Naive thymus-derived CD4-positive, alpha-beta T cell (primary cell): ENCODE data around the gene TRIM9. TPM values are rescaled to one million over a fixed set of nuclear protein-coding genes. Genes with fewer than 3 reads are reported as not detected.

Experiments used
- ATAC-seq: fragments of 150-1000 bp; cut with Tn5 transposase; 2 replicates; pipeline ENCODE4 v1.10.0; 2021; ENCODE audit warnings: mild to moderate bottlenecking, moderate library complexity
- CTCF ChIA-PET: fragments of 350-600 bp; sonication (Branson Sonifier 250); formaldehyde crosslinking; loops from one replicate; lab custom pipeline; 2021; ENCODE audit warnings: antibody characterized with exemption; lab: Charles Lee
- POLR2A ChIA-PET: fragments of 350-600 bp; sonication (Branson Sonifier 250); formaldehyde crosslinking; loops from one replicate; lab custom pipeline; 2021; ENCODE audit warnings: antibody characterized with exemption, inconsistent platforms; lab: Charles Lee
- DNase-seq, 9 donors: peaks; one replicate each; pipeline versions ENCODE4 v3.0.0 to v3.0.0-alpha.2; 2020 to 2022; ENCODE audit warnings: mixed read lengths in 1 of 9
- H3K27ac ChIP-seq: one replicate; pipeline ENCODE4 v1.7.0; 2013; ENCODE audit warnings: mild to moderate bottlenecking, low read depth, low read length, moderate library complexity
- H3K27me3 ChIP-seq, 2 donors: one replicate each; pipeline ENCODE4 v1.7.0; 2013; ENCODE audit warnings: low read length in 2 of 2, mild to moderate bottlenecking in 2 of 2, moderate library complexity in 2 of 2; ENCODE audit not compliant: control insufficient read depth in 2 of 2, insufficient read depth in 2 of 2
- H3K36me3 ChIP-seq, 3 experiments: 1 replicate in 2 of 3; 2 replicates in 1 of 3; pipeline ENCODE4 v1.7.0; 2013; ENCODE audit warnings: low read length in 3 of 3, mild to moderate bottlenecking in 3 of 3, moderate library complexity in 1 of 3; ENCODE audit not compliant: insufficient read depth in 3 of 3, control insufficient read depth in 2 of 3
- H3K4me1 ChIP-seq, 2 donors: one replicate each; pipeline ENCODE4 v1.7.0; 2013; ENCODE audit warnings: low read length in 2 of 2, mild to moderate bottlenecking in 2 of 2, moderate library complexity in 1 of 2; ENCODE audit not compliant: control insufficient read depth in 2 of 2, insufficient read depth in 2 of 2
- H3K4me3 ChIP-seq: 2 replicates; pipeline ENCODE4 v1.7.0; 2013; ENCODE audit warnings: mild to moderate bottlenecking, low read length
- H3K9me3 ChIP-seq, 3 experiments: 1 replicate in 2 of 3; 2 replicates in 1 of 3; pipeline ENCODE4 v1.7.0; 2013; ENCODE audit warnings: low read length in 3 of 3; ENCODE audit not compliant: control insufficient read depth in 2 of 3
- H3K27ac Mint-ChIP-seq, 9 donors: one replicate each; pipeline ENCODE4 v1.8.0; 2020 to 2022; ENCODE audit warnings: mixed read lengths in 9 of 9, mild to moderate bottlenecking in 8 of 9, moderate library complexity in 5 of 9, inconsistent platforms in 2 of 9
- H3K27me3 Mint-ChIP-seq, 5 donors: one replicate each; pipeline ENCODE4 v1.8.0; 2021 to 2022; ENCODE audit warnings: mixed read lengths in 5 of 5, mild to moderate bottlenecking in 1 of 5
- H3K36me3 Mint-ChIP-seq, 5 donors: one replicate each; pipeline ENCODE4 v1.8.0; 2020 to 2022; ENCODE audit warnings: mixed read lengths in 5 of 5, mild to moderate bottlenecking in 3 of 5, inconsistent platforms in 1 of 5
- H3K4me1 Mint-ChIP-seq, 7 donors: one replicate each; pipeline ENCODE4 v1.8.0; 2020 to 2022; ENCODE audit warnings: mixed read lengths in 7 of 7, mild to moderate bottlenecking in 3 of 7, inconsistent platforms in 1 of 7
- H3K4me3 Mint-ChIP-seq, 10 donors: one replicate each; pipeline ENCODE4 v1.8.0; 2020 to 2022; ENCODE audit warnings: mild to moderate bottlenecking in 10 of 10, mixed read lengths in 10 of 10, moderate library complexity in 6 of 10, inconsistent platforms in 2 of 10
- H3K9me3 Mint-ChIP-seq, 11 donors: one replicate each; pipeline ENCODE4 v1.8.0; 2020 to 2022; ENCODE audit warnings: mixed read lengths in 11 of 11, mild to moderate bottlenecking in 4 of 11, inconsistent platforms in 1 of 11, moderate library complexity in 1 of 11
- intact Hi-C, 2 donors: fragments of 100-400 bp; cut with micrococcal nuclease; formaldehyde crosslinking; loops; one replicate each; pipeline ENCODE4 v1.15.1; 2023
- polyA plus RNA-seq, 2 donors: library from polyadenylated mRNA; unstranded; fragments of 300-500 nt; fragmentation: Illumina TruSeq; gene quantifications; one replicate each; pipeline ENCODE4 v1.2.3, GENCODE V29; 2021
- total RNA-seq, 6 experiments: library from RNA in 5 of 6; stranded (reverse) in 5 of 6; gene quantifications; 1 replicate in 5 of 6; 2 replicates in 1 of 6; pipeline ENCODE4 v1.2.3 and lab custom pipeline; 2021 to 2026

Gene TRIM9
- total and polyA plus RNA-seq, 7 experiments from 2014 or later, result 0.04 to 1.7 (median 0.37) TPM

- ChIA-PET POLR2A (no interaction called here), CTCF (no interaction called here)
- H3K4me1 ChIP-seq, result no peaks in the 10 kb centered on the region
Observed at GRCh38 chr14:50937325-50937724, 157.6 kb downstream of the TRIM9 start.

GRCh38 chr14:50936882-50937281 lies 158.0 kb downstream of the TRIM9 start:
- POLR2A ChIA-PET, result no interaction called here
- no peak overlapping the region for H3K27ac Mint-ChIP-seq
- Histone ChIP-seq H3K4me3 (no peak overlapping the region), H3K36me3 (no peaks in the 10 kb centered on the region), H3K9me3 (no peaks in the 10 kb centered on the region), H3K4me1 (no peaks in the 10 kb centered on the region), H3K27ac (no peak overlapping the region), H3K27me3 (peaks cover 0 to 2% of the 10 kb centered on the region in 2 donors)
- H3K27me3 Mint-ChIP-seq, result peaks cover 32 to 54% (median 35%) of the 10 kb centered on the region in 5 donors
- H3K9me3 Mint-ChIP-seq, result peaks cover 0 to 3% (median 0%) of the 10 kb centered on the region in 11 donors
- H3K4me3 Mint-ChIP-seq, result no peak overlapping the region
- peaks cover 0 to 10% (median 2%) of the 10 kb centered on the region in 5 donors for H3K36me3 Mint-ChIP-seq
- H3K4me1 Mint-ChIP-seq, result peaks cover 0 to 4% (median 0%) of the 10 kb centered on the region in 7 donors
- intact Hi-C loops, result no loop called here
- CTCF ChIA-PET, result no interaction called here
- ATAC-seq (peak; percentile 40), DNase-seq (no peak)

More at GRCh38 chr14:50937325-50937724, 157.6 kb downstream of the TRIM9 start:
- Histone ChIP-seq H3K9me3 (no peaks in the 10 kb centered on the region), H3K36me3 (no peaks in the 10 kb centered on the region), H3K27me3 (peaks cover 0 to 3% of the 10 kb centered on the region in 2 donors), H3K4me3 (no peak overlapping the region), H3K27ac (no peak overlapping the region)
- intact Hi-C loops, result no loop called here
- Mint-ChIP-seq H3K4me1 (peaks cover 0 to 6% (median 0%) of the 10 kb centered on the region in 7 donors), H3K27ac (no peak overlapping the region), H3K27me3 (peaks cover 36 to 56% (median 40%) of the 10 kb centered on the region in 5 donors), H3K36me3 (peaks cover 0 to 12% (median 2%) of the 10 kb centered on the region in 5 donors), H3K4me3 (no peak overlapping the region), H3K9me3 (peaks cover 0 to 3% (median 0%) of the 10 kb centered on the region in 11 donors)
- DNase-seq (no peak), ATAC-seq (peak; percentile 51)

- Histone ChIP-seq H3K36me3 (no peaks in the 10 kb centered on the region), H3K4me1 (no peaks in the 10 kb centered on the region), H3K27me3 (no peaks in the 10 kb centered on the region), H3K4me3 (no peak overlapping the region), H3K27ac (no peak overlapping the region), H3K9me3 (no peaks in the 10 kb centered on the region)
- Mint-ChIP-seq H3K27me3 (peaks cover 30 to 52% (median 32%) of the 10 kb centered on the region in 5 donors), H3K36me3 (peaks cover 0 to 2% (median 0%) of the 10 kb centered on the region in 5 donors), H3K27ac (no peak overlapping the region), H3K4me1 (peaks cover 0 to 2% (median 0%) of the 10 kb centered on the region in 7 donors), H3K9me3 (no peaks in the 10 kb centered on the region), H3K4me3 (no peak overlapping the region)
- DNase-seq, result no peak
- CTCF ChIA-PET, result no interaction called here
- POLR2A ChIA-PET, result no interaction called here
- ATAC-seq, result no peak
- intact Hi-C loops, result no loop called here
Observed at GRCh38 chr14:50936016-50936340, 158.9 kb downstream of the TRIM9 start.

- no peaks in the 10 kb centered on the region for H3K36me3 ChIP-seq
- intact Hi-C loops, result no loop called here
- H3K4me1 Mint-ChIP-seq, result peaks cover 0 to 2% (median 0%) of the 10 kb centered on the region in 7 donors
- ChIA-PET CTCF (no interaction called here), POLR2A (no interaction called here)
- no peaks in the 10 kb centered on the region for H3K36me3 Mint-ChIP-seq
- no peak overlapping the region for H3K27ac Mint-ChIP-seq
- DNase-seq (no peak), ATAC-seq (no peak)
- H3K4me3 Mint-ChIP-seq, result no peak overlapping the region
- H3K27me3 Mint-ChIP-seq, result peaks cover 24 to 52% (median 31%) of the 10 kb centered on the region in 5 donors
- H3K27ac ChIP-seq, result no peak overlapping the region
- H3K9me3 Mint-ChIP-seq, result no peaks in the 10 kb centered on the region
- H3K4me1 ChIP-seq, result no peaks in the 10 kb centered on the region
- no peaks in the 10 kb centered on the region for H3K9me3 ChIP-seq
- H3K27me3 ChIP-seq, result no peaks in the 10 kb centered on the region
- H3K4me3 ChIP-seq, result no peak overlapping the region
Observed at GRCh38 chr14:50935126-50936015, 159.5 kb downstream of the TRIM9 start.

DNA sequence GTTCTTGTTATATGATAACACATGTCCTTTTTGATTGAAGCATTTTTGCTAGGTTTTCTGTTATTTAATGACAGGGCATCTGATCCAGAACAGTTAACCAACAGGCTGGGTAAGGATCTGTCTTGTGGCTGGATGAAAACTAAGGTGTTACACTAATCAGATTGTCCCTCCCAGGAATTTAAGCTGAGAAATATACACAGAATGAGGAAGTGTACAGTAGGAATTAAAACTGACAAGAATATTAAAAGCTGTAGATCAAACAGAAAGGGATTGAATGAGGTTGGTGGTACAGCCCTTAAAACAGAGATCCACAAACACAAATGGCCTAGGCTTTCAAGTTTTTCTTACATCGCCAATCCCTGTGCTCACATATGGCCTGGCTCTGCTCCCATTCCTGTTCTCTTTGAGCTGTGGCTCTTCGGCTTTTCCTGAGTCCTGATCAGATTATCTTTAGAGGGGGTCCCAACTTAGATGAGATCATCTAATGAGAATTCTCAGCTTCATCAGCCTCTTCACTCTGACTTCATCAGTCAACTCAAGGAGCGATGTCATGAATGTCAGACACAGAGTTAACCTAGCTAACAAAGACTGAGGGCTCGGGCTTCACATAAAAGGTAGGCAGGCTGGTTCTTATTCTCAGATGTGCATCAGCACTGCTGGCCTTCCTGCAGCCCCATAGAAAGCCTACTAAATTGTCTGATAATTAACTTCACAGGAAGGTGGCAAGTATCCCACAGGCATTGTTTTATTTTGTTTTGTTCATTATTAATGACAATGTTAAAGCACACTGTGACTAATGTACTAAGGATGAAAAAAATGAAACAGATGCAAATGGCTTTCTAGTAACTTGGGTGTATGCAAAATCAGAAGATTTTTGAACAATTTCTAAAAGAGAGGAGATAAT lies 162.1 kb downstream of the TRIM9 start:
- intact Hi-C loops, result no loop called here

DNA sequence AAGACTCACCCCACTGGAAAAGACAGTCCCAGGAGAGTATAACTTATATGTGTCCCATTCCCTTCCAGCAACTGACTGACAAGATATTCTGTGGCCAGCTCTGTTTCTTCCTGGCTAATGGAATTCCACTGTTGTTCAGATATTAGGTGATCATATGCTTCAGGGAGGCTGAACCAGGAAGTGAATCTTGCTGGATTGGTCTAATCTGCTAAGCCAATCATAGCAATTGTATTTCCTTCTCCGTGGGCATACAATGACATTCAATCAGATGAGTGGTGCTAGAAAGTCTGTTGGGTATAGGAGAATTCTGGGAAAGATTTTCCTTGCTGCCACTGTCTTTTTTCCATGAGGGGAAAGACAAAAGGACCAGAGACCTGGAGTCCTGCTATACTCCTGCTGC lies 162.7 kb downstream of the TRIM9 start:
- Mint-ChIP-seq H3K27ac (no peak overlapping the region), H3K27me3 (peaks cover 20 to 34% (median 26%) of the 10 kb centered on the region in 5 donors), H3K36me3 (no peaks in the 10 kb centered on the region), H3K4me3 (no peak overlapping the region), H3K4me1 (peaks cover 0 to 2% (median 0%) of the 10 kb centered on the region in 7 donors), H3K9me3 (no peaks in the 10 kb centered on the region)
- DNase-seq (no peak), ATAC-seq (no peak)
- intact Hi-C loops, result no loop called here
- Histone ChIP-seq H3K4me3 (no peak overlapping the region), H3K27ac (no peak overlapping the region), H3K36me3 (no peaks in the 10 kb centered on the region), H3K4me1 (no peaks in the 10 kb centered on the region), H3K27me3 (peaks cover 0 to 5% of the 10 kb centered on the region in 2 donors), H3K9me3 (no peaks in the 10 kb centered on the region)
- POLR2A ChIA-PET, result no interaction called here
- CTCF ChIA-PET, result no interaction called here

More for the DNA sequence above, 162.1 kb downstream of the TRIM9 start:
- Histone ChIP-seq H3K4me3 (no peak overlapping the region), H3K9me3 (no peaks in the 10 kb centered on the region), H3K27me3 (peaks cover 0 to 2% of the 10 kb centered on the region in 2 donors), H3K36me3 (no peaks in the 10 kb centered on the region), H3K4me1 (no peaks in the 10 kb centered on the region), H3K27ac (no peak overlapping the region)
- peaks cover 20 to 39% (median 26%) of the 10 kb centered on the region in 5 donors for H3K27me3 Mint-ChIP-seq
- no peak for DNase-seq
- H3K27ac Mint-ChIP-seq, result no peak overlapping the region
- POLR2A ChIA-PET, result no interaction called here
- CTCF ChIA-PET, result interaction anchor here (0.6 kb wide), 1 partner anchor 78 kb away, joined by 3 read pairs; no protein-coding TSS in a partner anchor
- no peaks in the 10 kb centered on the region for H3K36me3 Mint-ChIP-seq
- ATAC-seq, result no peak
- H3K4me1 Mint-ChIP-seq, result peaks cover 0 to 2% (median 0%) of the 10 kb centered on the region in 7 donors
- no peak overlapping the region for H3K4me3 Mint-ChIP-seq
- no peaks in the 10 kb centered on the region for H3K9me3 Mint-ChIP-seq
